Neural progenitor cell (in vitro differentiated cells): ENCODE measurements around the gene AMY1A. TPM values are rescaled to one million over a fixed set of nuclear protein-coding genes. Genes with fewer than 3 reads are reported as not detected.

ENCODE experiments used
- small RNA-seq: library from RNA; depleted of rRNA; stranded (forward); fragments of <200 nt; gene quantifications from one replicate; pipeline ENCODE3, GENCODE V24; 2015
- total RNA-seq: library from RNA; depleted of rRNA; stranded (reverse); fragments of >200 nt; gene quantifications from 2 replicates; pipeline ENCODE4 v1.2.3, GENCODE V29; 2015; ENCODE audit warnings: low replicate concordance

AMY1A gene
- total RNA-seq, 1 donor from 2014 or later, result not detected

Small RNAs within 50 kb of the gene (small RNA-seq; reads per million reads assigned to genes)
- gene AC105272.1, result not detected

Other genes starting within 250 kb of the AMY1A start
- 35.1 and 46.8 TPM in 2 replicates for gene RNPC3, start 130.1 kb upstream of the AMY1A start, total RNA-seq
- 4.9 and 10.0 TPM in 2 replicates for gene AMY2B, start 84.2 kb upstream of the AMY1A start, total RNA-seq
- gene AMY2A, start 38.3 kb upstream of the AMY1A start, total RNA-seq, result not detected in 2 replicates
- gene AMY1B, start 40.5 kb downstream of the AMY1A start, total RNA-seq, result not detected in 2 replicates
- gene AMY1C, start 94.1 kb downstream of the AMY1A start, total RNA-seq, result not detected in 2 replicates